ENCODE measurements around the gene ANO1.
A peak's percentile ranks its signal among the peaks of the same experiment; 100 is the strongest.

Gene ANO1

GRCh38 chr11:70127653-70128434 lies 49.7 kb downstream of the ANO1 start:
- in situ Hi-C loops (cut with MboI; ENCODE audit: low pct_unique_long_range_greater_than_20kb, low sequenced_read_pairs): no loop called here
- no peak for DNase-seq

- in situ Hi-C loops (cut with MboI; ENCODE audit: low pct_unique_long_range_greater_than_20kb, low sequenced_read_pairs): no loop called here
- no peak for DNase-seq
Observed at GRCh38 chr11:70128435-70128906, 50.4 kb downstream of the ANO1 start.

- no peak for DNase-seq
- in situ Hi-C loops (cut with MboI; ENCODE audit: low pct_unique_long_range_greater_than_20kb, low sequenced_read_pairs): no loop called here
Observed at GRCh38 chr11:70129051-70129592, 51.0 kb downstream of the ANO1 start.

GRCh38 chr11:70130636-70131035 lies 52.5 kb downstream of the ANO1 start:
- in situ Hi-C loops (cut with MboI; ENCODE audit: low pct_unique_long_range_greater_than_20kb, low sequenced_read_pairs): no loop called here

GRCh38 chr11:70131606-70132190 lies 53.6 kb downstream of the ANO1 start:
- DNase-seq: no peak
- in situ Hi-C loops (cut with MboI; ENCODE audit: low pct_unique_long_range_greater_than_20kb, low sequenced_read_pairs): no loop called here

More at GRCh38 chr11:70130636-70131035, 52.5 kb downstream of the ANO1 start:
- no peak for DNase-seq

- in situ Hi-C loops (cut with MboI; ENCODE audit: low pct_unique_long_range_greater_than_20kb, low sequenced_read_pairs): no loop called here
- DNase-seq: no peak
Observed at GRCh38 chr11:70132641-70133040, 54.5 kb downstream of the ANO1 start.

- in situ Hi-C loops (cut with MboI; ENCODE audit: low pct_unique_long_range_greater_than_20kb, low sequenced_read_pairs): no loop called here
- peak; percentile 20 for DNase-seq
Observed at GRCh38 chr11:70133771-70134335, 55.7 kb downstream of the ANO1 start.

GRCh38 chr11:70134490-70134889 lies 56.4 kb downstream of the ANO1 start:
- no peak for DNase-seq
- in situ Hi-C loops (cut with MboI; ENCODE audit: low pct_unique_long_range_greater_than_20kb, low sequenced_read_pairs): no loop called here

GRCh38 chr11:70135142-70135541 lies 57.0 kb downstream of the ANO1 start:
- in situ Hi-C loops (cut with MboI; ENCODE audit: low pct_unique_long_range_greater_than_20kb, low sequenced_read_pairs): no loop called here
- DNase-seq: no peak

- in situ Hi-C loops (cut with MboI; ENCODE audit: low pct_unique_long_range_greater_than_20kb, low sequenced_read_pairs): no loop called here
- no peak for DNase-seq
Observed at GRCh38 chr11:70135625-70136059, 57.5 kb downstream of the ANO1 start.

GRCh38 chr11:70137383-70137782 lies 59.3 kb downstream of the ANO1 start:
- in situ Hi-C loops (cut with MboI; ENCODE audit: low pct_unique_long_range_greater_than_20kb, low sequenced_read_pairs): no loop called here
- DNase-seq: no peak

GRCh38 chr11:70138403-70138802 lies 60.3 kb downstream of the ANO1 start:
- in situ Hi-C loops (cut with MboI; ENCODE audit: low pct_unique_long_range_greater_than_20kb, low sequenced_read_pairs): no loop called here
- DNase-seq: no peak

GRCh38 chr11:70139785-70140410 lies 61.8 kb downstream of the ANO1 start:
- in situ Hi-C loops (cut with MboI; ENCODE audit: low pct_unique_long_range_greater_than_20kb, low sequenced_read_pairs): no loop called here
- no peak for DNase-seq

- in situ Hi-C loops (cut with MboI; ENCODE audit: low pct_unique_long_range_greater_than_20kb, low sequenced_read_pairs): no loop called here
- DNase-seq: no peak
Observed at GRCh38 chr11:70140711-70141485, 62.8 kb downstream of the ANO1 start.

- in situ Hi-C loops (cut with MboI; ENCODE audit: low pct_unique_long_range_greater_than_20kb, low sequenced_read_pairs): no loop called here
- no peak for DNase-seq
Observed at GRCh38 chr11:70141486-70142220, 63.5 kb downstream of the ANO1 start.

GRCh38 chr11:70142221-70142875 lies 64.2 kb downstream of the ANO1 start:
- no peak for DNase-seq
- in situ Hi-C loops (cut with MboI; ENCODE audit: low pct_unique_long_range_greater_than_20kb, low sequenced_read_pairs): no loop called here

- no peak for DNase-seq
Observed at GRCh38 chr11:70144262-70144661, 66.1 kb downstream of the ANO1 start.

GRCh38 chr11:70145071-70145470 lies 67.0 kb downstream of the ANO1 start:
- in situ Hi-C loops (cut with MboI; ENCODE audit: low pct_unique_long_range_greater_than_20kb, low sequenced_read_pairs): no loop called here
- no peak for DNase-seq

More at GRCh38 chr11:70144262-70144661, 66.1 kb downstream of the ANO1 start:
- in situ Hi-C loops (cut with MboI; ENCODE audit: low pct_unique_long_range_greater_than_20kb, low sequenced_read_pairs): no loop called here

Data from KBM-7 (cell line).